Measurements from ENCODE around the gene AFM. TPM values are rescaled to one million over a fixed set of nuclear protein-coding genes. Genes with fewer than 3 reads are reported as not detected.

Gene AFM
- not detected for total RNA-seq

GRCh38 chr4:73481358-73481757 is at the start of gene AFM:
Gene AFM, plus strand, starts transcription at chr4:73481745. Its CDS starts 31 bp downstream, at chr4:73481776.
- Mint-ChIP-seq H3K36me3 (ENCODE audit: low read depth) (no peaks in the 10 kb centered on the region), H3K9me3 (ENCODE audit: low read depth) (no peaks in the 10 kb centered on the region), H3K27ac (no peak within 1 kb of the TSS), H3K4me3 (no peak within 1 kb of the TSS), H3K4me1 (no peaks in the 10 kb centered on the region), H3K27me3 (peaks cover 4% of the 10 kb centered on the region)
- no peak for DNase-seq
- intact Hi-C loops (cut with DNase I, micrococcal nuclease) = no loop called here
- ChIA-PET CTCF (no interaction called here), POLR2A (no interaction called here)
- no peak for ATAC-seq

DNA sequence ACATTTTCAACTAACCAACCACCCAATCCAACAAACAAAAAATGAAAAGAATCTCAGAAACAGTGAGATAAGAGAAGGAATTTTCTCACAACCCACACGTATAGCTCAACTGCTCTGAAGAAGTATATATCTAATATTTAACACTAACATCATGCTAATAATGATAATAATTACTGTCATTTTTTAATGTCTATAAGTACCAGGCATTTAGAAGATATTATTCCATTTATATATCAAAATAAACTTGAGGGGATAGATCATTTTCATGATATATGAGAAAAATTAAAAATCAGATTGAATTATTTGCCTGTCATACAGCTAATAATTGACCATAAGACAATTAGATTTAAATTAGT is 49.8 kb upstream of the AFM start:
- DNase-seq (no peak), ATAC-seq (no peak)
- no peaks in the 10 kb centered on the region for H3K9me3 Mint-ChIP-seq (ENCODE audit: low read depth)
- no peak overlapping the region for H3K4me3 Mint-ChIP-seq
- peaks cover 5% of the 10 kb centered on the region for H3K27me3 Mint-ChIP-seq
- H3K4me1 Mint-ChIP-seq = no peaks in the 10 kb centered on the region
- no peaks in the 10 kb centered on the region for H3K36me3 Mint-ChIP-seq (ENCODE audit: low read depth)
- ChIA-PET CTCF (interaction anchor here (0.9 to 1.2 kb wide), 3 partner anchors 12 to 73 kb away, joined by 3 to 6 read pairs (median 3); no protein-coding TSS in a partner anchor), POLR2A (no interaction called here)
- intact Hi-C loops (cut with DNase I, micrococcal nuclease) = no loop called here
- no peak overlapping the region for H3K27ac Mint-ChIP-seq

DNA sequence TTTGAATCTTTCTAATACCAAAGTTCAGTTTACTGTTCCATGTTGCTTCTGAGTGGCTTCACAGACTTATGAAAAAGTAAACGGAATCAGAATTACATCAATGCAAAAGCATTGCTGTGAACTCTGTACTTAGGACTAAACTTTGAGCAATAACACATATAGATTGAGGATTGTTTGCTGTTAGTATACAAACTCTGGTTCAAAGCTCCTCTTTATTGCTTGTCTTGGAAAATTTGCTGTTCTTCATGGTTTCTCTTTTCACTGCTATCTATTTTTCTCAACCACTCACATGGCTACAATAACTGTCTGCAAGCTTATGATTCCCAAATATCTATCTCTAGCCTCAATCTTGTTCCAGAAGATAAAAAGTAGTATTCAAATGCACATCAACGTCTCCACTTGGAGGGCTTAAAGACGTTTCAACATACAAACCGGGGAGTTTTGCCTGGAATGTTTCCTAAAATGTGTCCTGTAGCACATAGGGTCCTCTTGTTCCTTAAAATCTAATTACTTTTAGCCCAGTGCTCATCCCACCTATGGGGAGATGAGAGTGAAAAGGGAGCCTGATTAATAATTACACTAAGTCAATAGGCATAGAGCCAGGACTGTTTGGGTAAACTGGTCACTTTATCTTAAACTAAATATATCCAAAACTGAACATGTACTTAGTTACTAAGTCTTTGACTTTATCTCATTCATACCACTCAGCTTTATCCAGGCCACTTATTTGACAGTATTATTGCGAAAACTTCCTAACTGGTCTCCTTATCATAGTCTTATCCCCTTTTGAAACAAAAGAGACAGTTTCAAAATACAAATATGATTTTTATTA is 49.2 kb upstream of the AFM start:
- DNase-seq (no peak), ATAC-seq (no peak)
- Mint-ChIP-seq H3K9me3 (ENCODE audit: low read depth) (no peaks in the 10 kb centered on the region), H3K4me3 (no peak overlapping the region), H3K4me1 (no peaks in the 10 kb centered on the region), H3K36me3 (ENCODE audit: low read depth) (no peaks in the 10 kb centered on the region), H3K27me3 (peaks cover 4% of the 10 kb centered on the region), H3K27ac (no peak overlapping the region)
- POLR2A ChIA-PET = no interaction called here
- intact Hi-C loops (cut with DNase I, micrococcal nuclease) = no loop called here
- CTCF ChIA-PET = interaction anchor here (0.9 to 1.2 kb wide), 3 partner anchors 11 to 72 kb away, joined by 3 to 6 read pairs (median 3); no protein-coding TSS in a partner anchor

- ATAC-seq (no peak), DNase-seq (no peak)
- no peak overlapping the region for H3K4me3 Mint-ChIP-seq
- peaks cover 6% of the 10 kb centered on the region for H3K27me3 Mint-ChIP-seq
- H3K9me3 Mint-ChIP-seq (ENCODE audit: low read depth) = no peaks in the 10 kb centered on the region
- intact Hi-C loops (cut with DNase I, micrococcal nuclease) = no loop called here
- H3K27ac Mint-ChIP-seq = no peak overlapping the region
- no peaks in the 10 kb centered on the region for H3K36me3 Mint-ChIP-seq (ENCODE audit: low read depth)
- H3K4me1 Mint-ChIP-seq = no peaks in the 10 kb centered on the region
- ChIA-PET POLR2A (no interaction called here), CTCF (interaction anchor here (1.7 kb wide), 1 partner anchor 13 kb away, joined by 5 read pairs; no protein-coding TSS in a partner anchor)
These were observed 48.4 kb upstream of the AFM start for GRCh38 chr4:73433140-73433539.

DNA sequence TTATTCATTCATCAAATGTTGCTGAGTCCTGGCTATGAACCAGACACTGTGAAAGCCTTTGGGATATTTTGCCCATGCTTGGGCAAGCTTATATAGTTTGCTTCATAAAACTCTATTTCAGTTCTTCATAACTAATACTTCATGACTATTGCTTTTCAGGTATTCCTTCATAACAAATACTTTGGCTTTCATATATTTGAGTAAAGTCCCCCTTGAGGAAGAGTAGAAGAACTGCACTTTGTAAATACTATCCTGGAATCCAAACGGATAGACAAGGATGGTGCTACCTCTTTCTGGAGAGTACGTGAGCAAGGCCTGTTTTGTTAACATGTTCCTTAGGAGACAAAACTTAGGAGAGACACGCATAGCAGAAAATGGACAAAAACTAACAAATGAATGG is 47.2 kb upstream of the AFM start:
- DNase-seq (no peak), ATAC-seq (no peak)
- Mint-ChIP-seq H3K4me3 (no peak overlapping the region), H3K4me1 (no peaks in the 10 kb centered on the region), H3K27me3 (peaks cover 6% of the 10 kb centered on the region), H3K27ac (no peak overlapping the region), H3K36me3 (ENCODE audit: low read depth) (no peaks in the 10 kb centered on the region), H3K9me3 (ENCODE audit: low read depth) (no peaks in the 10 kb centered on the region)
- ChIA-PET POLR2A (no interaction called here), CTCF (interaction anchor here (1.0 to 1.7 kb wide), 2 partner anchors 12 to 94 kb away, joined by 3 to 5 read pairs; no protein-coding TSS in a partner anchor)
- intact Hi-C loops (cut with DNase I, micrococcal nuclease) = no loop called here

DNA sequence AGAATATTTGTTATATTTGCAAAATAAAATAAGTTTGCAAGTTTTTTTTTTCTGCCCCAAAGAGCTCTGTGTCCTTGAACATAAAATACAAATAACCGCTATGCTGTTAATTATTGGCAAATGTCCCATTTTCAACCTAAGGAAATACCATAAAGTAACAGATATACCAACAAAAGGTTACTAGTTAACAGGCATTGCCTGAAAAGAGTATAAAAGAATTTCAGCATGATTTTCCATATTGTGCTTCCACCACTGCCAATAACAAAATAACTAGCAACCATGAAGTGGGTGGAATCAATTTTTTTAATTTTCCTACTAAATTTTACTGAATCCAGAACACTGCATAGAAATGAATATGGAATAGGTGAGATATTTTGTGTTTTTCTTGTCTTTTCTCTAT is 45.6 kb upstream of the AFM start, which contains the start of gene AFP:
Gene AFP (plus strand): TSS at position 238 of the 400 bp plus-strand sequence. CDS start 42 bp downstream, at position 280.
- Mint-ChIP-seq H3K27me3 (peaks cover 10% of the 10 kb centered on the region), H3K4me3 (no peak within 1 kb of the TSS), H3K27ac (no peak within 1 kb of the TSS), H3K4me1 (no peaks in the 10 kb centered on the region), H3K36me3 (ENCODE audit: low read depth) (no peaks in the 10 kb centered on the region), H3K9me3 (ENCODE audit: low read depth) (no peaks in the 10 kb centered on the region)
- CTCF ChIA-PET = interaction anchor here (0.7 to 1.6 kb wide), 2 partner anchors 10 to 680 kb away, joined by 3 to 5 read pairs; no protein-coding TSS in a partner anchor
- intact Hi-C loops (cut with DNase I, micrococcal nuclease) = no loop called here
- DNase-seq = no peak
- ATAC-seq = no peak
- POLR2A ChIA-PET = no interaction called here

DNA sequence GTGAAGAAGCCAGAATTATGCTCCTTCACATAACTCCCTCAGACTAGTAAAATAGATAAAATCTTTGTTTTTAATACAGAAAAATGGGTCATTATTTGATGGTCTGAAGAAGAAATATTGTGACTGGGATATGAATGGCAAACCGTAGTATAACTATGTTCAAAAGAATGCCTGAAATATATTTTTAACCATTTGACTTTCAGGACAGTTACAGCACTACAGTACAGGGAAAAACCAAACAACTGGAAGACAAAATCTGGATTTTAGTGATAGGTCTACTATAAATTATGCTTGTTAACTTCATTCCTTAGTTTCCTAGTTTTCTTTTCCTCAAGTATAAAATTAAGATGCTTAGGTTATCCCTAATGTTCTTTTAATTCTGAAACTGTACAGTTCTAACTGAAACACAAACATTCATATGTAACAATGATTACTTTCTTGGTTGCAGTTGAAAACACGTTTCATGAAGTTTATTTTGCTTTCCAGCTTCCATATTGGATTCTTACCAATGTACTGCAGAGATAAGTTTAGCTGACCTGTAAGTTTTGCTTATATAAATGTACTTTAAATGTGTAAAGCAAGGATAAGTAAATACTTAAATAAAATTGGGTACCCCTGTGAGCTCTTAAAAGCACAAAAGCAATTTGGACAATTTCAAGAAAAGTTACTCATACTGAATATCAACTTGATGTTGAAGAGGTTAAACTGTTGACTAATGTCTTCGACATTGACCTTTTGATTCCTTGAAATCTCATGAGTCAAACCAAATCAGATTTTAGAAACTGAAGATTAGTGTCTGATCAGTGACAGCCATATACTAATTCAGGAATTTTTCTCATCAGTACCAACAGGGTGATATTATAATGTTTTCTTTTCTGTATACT is 44.6 kb upstream of the AFM start:
- intact Hi-C loops (cut with DNase I, micrococcal nuclease) = no loop called here
- Mint-ChIP-seq H3K27me3 (peaks cover 13% of the 10 kb centered on the region), H3K4me3 (no peak overlapping the region), H3K27ac (no peak overlapping the region), H3K36me3 (ENCODE audit: low read depth) (no peaks in the 10 kb centered on the region), H3K4me1 (no peaks in the 10 kb centered on the region), H3K9me3 (ENCODE audit: low read depth) (no peaks in the 10 kb centered on the region)
- no peak for ATAC-seq
- DNase-seq = no peak
- ChIA-PET POLR2A (no interaction called here), CTCF (interaction anchor here (2.1 to 2.4 kb wide), 2 partner anchors 9 to 15 kb away, joined by 5 to 13 read pairs; no protein-coding TSS in a partner anchor)

DNA sequence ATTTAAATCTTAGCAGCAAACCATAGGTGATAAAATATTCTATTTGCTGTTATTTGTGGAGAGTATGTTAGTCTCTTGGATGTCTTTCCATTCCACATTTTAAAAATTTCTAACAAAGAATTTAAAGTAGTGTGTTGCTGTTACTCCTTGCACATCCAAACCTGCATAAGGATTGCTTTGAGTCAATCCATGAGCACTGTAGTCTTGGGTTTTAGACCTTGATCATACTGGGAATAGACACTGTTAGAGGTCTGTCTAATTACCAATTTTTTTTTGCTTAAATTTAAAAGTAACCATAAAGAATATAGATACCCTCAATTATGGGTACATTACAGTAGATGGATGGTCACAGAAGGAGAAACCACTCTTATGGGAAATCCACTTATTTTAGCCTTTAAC is 44.0 kb upstream of the AFM start:
- POLR2A ChIA-PET = no interaction called here
- intact Hi-C loops (cut with DNase I, micrococcal nuclease) = no loop called here
- Mint-ChIP-seq H3K4me1 (no peaks in the 10 kb centered on the region), H3K36me3 (ENCODE audit: low read depth) (no peaks in the 10 kb centered on the region), H3K27me3 (peaks cover 13% of the 10 kb centered on the region), H3K9me3 (ENCODE audit: low read depth) (no peaks in the 10 kb centered on the region), H3K27ac (no peak overlapping the region), H3K4me3 (no peak overlapping the region)
- no peak for DNase-seq
- CTCF ChIA-PET = interaction anchor here (0.6 to 2.4 kb wide), 4 partner anchors 9 to 461 kb away, joined by 3 to 13 read pairs (median 4); no protein-coding TSS in a partner anchor
- no peak for ATAC-seq

GRCh38 chr4:73438048-73438447 is 43.5 kb upstream of the AFM start:
- no peak for ATAC-seq
- Mint-ChIP-seq H3K36me3 (ENCODE audit: low read depth) (no peaks in the 10 kb centered on the region), H3K9me3 (ENCODE audit: low read depth) (no peaks in the 10 kb centered on the region), H3K27me3 (peaks cover 12% of the 10 kb centered on the region), H3K4me3 (no peak overlapping the region), H3K27ac (no peak overlapping the region), H3K4me1 (no peaks in the 10 kb centered on the region)
- ChIA-PET POLR2A (no interaction called here), CTCF (interaction anchor here (0.6 to 2.4 kb wide), 6 partner anchors 8 to 461 kb away, joined by 3 to 13 read pairs (median 4); no protein-coding TSS in a partner anchor)
- no peak for DNase-seq
- intact Hi-C loops (cut with DNase I, micrococcal nuclease) = no loop called here

DNA sequence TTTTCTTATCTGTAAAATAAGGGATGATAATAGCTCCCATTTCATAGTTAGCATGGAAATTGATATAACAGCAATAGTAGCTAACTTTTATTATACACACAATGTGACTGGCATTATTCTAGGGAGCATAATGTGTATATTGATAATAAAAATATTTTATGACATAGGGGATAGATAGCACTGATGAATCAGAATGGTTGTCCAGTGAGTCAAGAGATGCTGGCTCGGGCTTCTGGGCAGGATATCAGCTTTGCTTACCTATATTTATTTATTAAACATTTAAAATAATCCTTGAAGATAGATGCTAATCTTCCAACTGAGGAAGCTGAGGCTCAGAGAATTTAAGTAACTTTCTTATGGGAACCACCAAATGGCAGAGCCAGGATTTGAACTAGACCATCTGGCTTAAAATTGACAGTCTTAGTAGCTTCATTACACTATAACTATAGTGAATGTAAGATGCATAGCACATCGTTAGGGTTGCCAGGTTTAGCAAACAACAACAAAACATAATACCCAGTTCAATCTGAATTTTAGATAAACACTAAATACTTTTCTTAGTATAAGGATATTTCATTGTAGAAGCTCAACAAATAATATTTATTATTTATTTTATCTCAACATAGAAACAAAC is 42.8 kb upstream of the AFM start:
- DNase-seq (no peak), ATAC-seq (no peak)
- Mint-ChIP-seq H3K9me3 (ENCODE audit: low read depth) (no peaks in the 10 kb centered on the region), H3K27me3 (peaks cover 11% of the 10 kb centered on the region), H3K4me3 (no peak overlapping the region), H3K36me3 (ENCODE audit: low read depth) (no peaks in the 10 kb centered on the region), H3K4me1 (no peaks in the 10 kb centered on the region), H3K27ac (no peak overlapping the region)
- ChIA-PET CTCF (interaction anchor here (0.9 to 2.4 kb wide), 6 partner anchors 8 to 127 kb away, joined by 3 to 13 read pairs (median 4); no protein-coding TSS in a partner anchor), POLR2A (no interaction called here)
- intact Hi-C loops (cut with DNase I, micrococcal nuclease) = no loop called here

- H3K9me3 Mint-ChIP-seq (ENCODE audit: low read depth) = no peaks in the 10 kb centered on the region
- H3K27me3 Mint-ChIP-seq = peaks cover 9% of the 10 kb centered on the region
- no peaks in the 10 kb centered on the region for H3K36me3 Mint-ChIP-seq (ENCODE audit: low read depth)
- DNase-seq (no peak), ATAC-seq (no peak)
- H3K27ac Mint-ChIP-seq = no peak overlapping the region
- intact Hi-C loops (cut with DNase I, micrococcal nuclease) = no loop called here
- no peaks in the 10 kb centered on the region for H3K4me1 Mint-ChIP-seq
- ChIA-PET CTCF (interaction anchor here (1.5 kb wide), 1 partner anchor 128 kb away, joined by 4 read pairs; no protein-coding TSS in a partner anchor), POLR2A (no interaction called here)
- no peak overlapping the region for H3K4me3 Mint-ChIP-seq
These were observed 42.1 kb upstream of the AFM start for GRCh38 chr4:73439445-73439844.
